Measurements from ENCODE around the gene RAPGEF6. TPM values are rescaled to one million over a fixed set of nuclear protein-coding genes. Genes with fewer than 3 reads are reported as not detected.

The RAPGEF6 gene
- total and polyA plus RNA-seq, 9 of the 15 experiments (the other 6 are each of a cell fraction or from before 2014, with no cell fraction given), result 2.7 to 23.4 (median 12.7) TPM

DNA sequence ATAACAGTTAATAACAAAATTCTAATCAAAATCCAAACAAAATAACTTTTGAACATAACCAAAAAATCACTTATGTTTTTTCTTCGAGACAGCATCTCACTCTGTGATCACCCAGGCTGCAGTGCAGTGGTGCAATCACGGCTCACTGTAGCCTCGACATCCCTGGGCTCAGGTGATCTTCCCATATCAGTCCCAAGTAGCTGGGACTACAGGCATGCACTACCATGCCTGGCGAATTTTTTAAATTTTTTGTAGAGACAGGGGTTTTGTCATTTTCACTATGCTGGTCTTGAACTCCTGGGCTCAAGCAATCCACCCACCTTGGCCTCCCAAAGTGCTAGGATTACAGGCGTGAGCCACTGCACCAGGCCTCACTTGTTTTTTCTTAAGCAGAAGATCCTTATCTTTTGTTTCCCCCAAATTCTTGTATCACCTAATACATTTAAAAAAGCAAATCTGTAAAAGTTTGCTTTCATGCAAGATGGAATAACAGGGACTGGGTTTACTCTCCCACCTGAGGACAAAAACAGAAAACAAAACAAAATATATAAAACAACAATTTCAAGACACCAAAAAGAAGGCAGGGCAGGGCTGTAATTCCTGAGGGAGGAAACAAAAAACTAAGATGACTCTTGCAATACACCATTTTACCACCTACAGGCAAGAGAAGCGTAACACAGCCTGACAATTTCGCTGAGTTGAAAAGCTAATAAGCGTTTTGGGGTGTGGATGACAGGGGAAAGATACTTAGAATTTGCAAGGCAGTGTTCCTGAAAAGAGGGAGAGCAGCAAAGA, 71.4 kb downstream of the RAPGEF6 start:
- FAIRE-seq (no peak), ATAC-seq (peak; percentile 93), DNase-seq (ENCODE audit: extremely low read depth in 1 of 4, low spot score in 3 of 4) (peak; percentile 22 to 33 (median 27))
- H3K27ac ChIP-seq (ENCODE audit: extremely low read depth, low read depth, low read length), result 0 out of 3 replicates have a peak overlapping the region, but pooled peaks have one; percentile 1
- 36% methylated on average over 8 of the region's 8 CpGs for WGBS (ENCODE audit: insufficient coverage, low coverage, missing lambda C conversion rate)
- peaks cover 15% of the 10 kb centered on the region; the same call in 2 of the 3 replicates for H3K36me3 ChIP-seq (ENCODE audit: control insufficient read depth, insufficient read depth, low read length)
- ChIA-PET POLR2A (interaction anchor here (0.6 to 1.0 kb wide), 3 partner anchors 134 to 445 kb away, joined by 3 read pairs; no protein-coding TSS in a partner anchor), CTCF (ENCODE audit: low intra/inter-chr PET ratio) (no interaction called here)
- no peak overlapping the region for H3K9ac ChIP-seq (ENCODE audit: insufficient read depth in 1 of 2, low read depth in 2 of 2, low read length in 2 of 2)
- 0 out of 2 replicates have a peak overlapping the region, but pooled peaks have one; percentile 8 for H3K4me2 ChIP-seq (ENCODE audit: insufficient read depth, low read length)
- H2AFZ ChIP-seq (ENCODE audit: low read depth, low read length), result no peak overlapping the region
- no peak overlapping the region for H3K4me3 ChIP-seq
- H3K9me1 ChIP-seq (ENCODE audit: control insufficient read depth, insufficient read depth, low read length), result no peaks in the 10 kb centered on the region
- H4K20me1 ChIP-seq (replicated peaks; ENCODE audit: control insufficient read depth, insufficient read depth, low read length), result no peaks in the 10 kb centered on the region
- peaks cover 3 to 4% of the 10 kb centered on the region in 2 experiments; a peak in 3 of 5 replicates for H3K4me1 ChIP-seq (replicated peaks in 1 of 2; ENCODE audit: control insufficient read depth in 2 of 2, insufficient read depth in 2 of 2, low read length in 2 of 2)
- no peaks in the 10 kb centered on the region for H3K27me3 ChIP-seq (ENCODE audit: control insufficient read depth in 2 of 2, insufficient read depth in 2 of 2, low read length in 2 of 2)
- in situ Hi-C loops (cut with MboI) (no loop called here), intact Hi-C loops (cut with micrococcal nuclease) (no loop called here)
- no peaks in the 10 kb centered on the region for H3K9me3 ChIP-seq (replicated peaks; ENCODE audit: control insufficient read depth, insufficient read depth, low read depth, low read length)
- H3K79me2 ChIP-seq (ENCODE audit: control insufficient read depth, insufficient read depth, low read length), result peaks cover 35% of the 10 kb centered on the region
- no TSS peak for BruUV-seq (replicated peaks)
- TF ChIP-seq, protein P1, sequence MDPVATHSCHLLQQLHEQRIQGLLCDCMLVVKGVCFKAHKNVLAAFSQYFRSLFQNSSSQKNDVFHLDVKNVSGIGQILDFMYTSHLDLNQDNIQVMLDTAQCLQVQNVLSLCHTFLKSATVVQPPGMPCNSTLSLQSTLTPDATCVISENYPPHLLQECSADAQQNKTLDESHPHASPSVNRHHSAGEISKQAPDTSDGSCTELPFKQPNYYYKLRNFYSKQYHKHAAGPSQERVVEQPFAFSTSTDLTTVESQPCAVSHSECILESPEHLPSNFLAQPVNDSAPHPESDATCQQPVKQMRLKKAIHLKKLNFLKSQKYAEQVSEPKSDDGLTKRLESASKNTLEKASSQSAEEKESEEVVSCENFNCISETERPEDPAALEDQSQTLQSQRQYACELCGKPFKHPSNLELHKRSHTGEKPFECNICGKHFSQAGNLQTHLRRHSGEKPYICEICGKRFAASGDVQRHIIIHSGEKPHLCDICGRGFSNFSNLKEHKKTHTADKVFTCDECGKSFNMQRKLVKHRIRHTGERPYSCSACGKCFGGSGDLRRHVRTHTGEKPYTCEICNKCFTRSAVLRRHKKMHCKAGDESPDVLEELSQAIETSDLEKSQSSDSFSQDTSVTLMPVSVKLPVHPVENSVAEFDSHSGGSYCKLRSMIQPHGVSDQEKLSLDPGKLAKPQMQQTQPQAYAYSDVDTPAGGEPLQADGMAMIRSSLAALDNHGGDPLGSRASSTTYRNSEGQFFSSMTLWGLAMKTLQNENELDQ (CRISPR knock-in tag; IDR thresholded peaks at IDR 0.05; ENCODE audit: borderline replicate concordance), result no peak
- TF ChIP-seq PHF8 (IDR thresholded peaks at IDR 0.05; ENCODE audit: borderline replicate concordance, low read length) (no peak), CGGBP1 (CRISPR knock-in tag; IDR thresholded peaks at IDR 0.05) (no peak), GATA2 (CRISPR knock-in tag; IDR thresholded peaks at IDR 0.05) (peak; percentile 41; the same call in 1 of the 2 replicates), ZNF589 (CRISPR knock-in tag; IDR thresholded peaks at IDR 0.05; ENCODE audit: low read depth) (no peak), TBL1XR1 (IDR thresholded peaks at IDR 0.05; ENCODE audit: low read length in 2 of 2) (no peak), MTA2 (IDR thresholded peaks at IDR 0.05; ENCODE audit: low read depth) (0 out of 2 replicates have a peak, but pooled peaks have one; percentile 6), CBFB (CRISPR knock-in tag; IDR thresholded peaks at IDR 0.05) (no peak)
- TF ChIP-seq, protein P2, sequence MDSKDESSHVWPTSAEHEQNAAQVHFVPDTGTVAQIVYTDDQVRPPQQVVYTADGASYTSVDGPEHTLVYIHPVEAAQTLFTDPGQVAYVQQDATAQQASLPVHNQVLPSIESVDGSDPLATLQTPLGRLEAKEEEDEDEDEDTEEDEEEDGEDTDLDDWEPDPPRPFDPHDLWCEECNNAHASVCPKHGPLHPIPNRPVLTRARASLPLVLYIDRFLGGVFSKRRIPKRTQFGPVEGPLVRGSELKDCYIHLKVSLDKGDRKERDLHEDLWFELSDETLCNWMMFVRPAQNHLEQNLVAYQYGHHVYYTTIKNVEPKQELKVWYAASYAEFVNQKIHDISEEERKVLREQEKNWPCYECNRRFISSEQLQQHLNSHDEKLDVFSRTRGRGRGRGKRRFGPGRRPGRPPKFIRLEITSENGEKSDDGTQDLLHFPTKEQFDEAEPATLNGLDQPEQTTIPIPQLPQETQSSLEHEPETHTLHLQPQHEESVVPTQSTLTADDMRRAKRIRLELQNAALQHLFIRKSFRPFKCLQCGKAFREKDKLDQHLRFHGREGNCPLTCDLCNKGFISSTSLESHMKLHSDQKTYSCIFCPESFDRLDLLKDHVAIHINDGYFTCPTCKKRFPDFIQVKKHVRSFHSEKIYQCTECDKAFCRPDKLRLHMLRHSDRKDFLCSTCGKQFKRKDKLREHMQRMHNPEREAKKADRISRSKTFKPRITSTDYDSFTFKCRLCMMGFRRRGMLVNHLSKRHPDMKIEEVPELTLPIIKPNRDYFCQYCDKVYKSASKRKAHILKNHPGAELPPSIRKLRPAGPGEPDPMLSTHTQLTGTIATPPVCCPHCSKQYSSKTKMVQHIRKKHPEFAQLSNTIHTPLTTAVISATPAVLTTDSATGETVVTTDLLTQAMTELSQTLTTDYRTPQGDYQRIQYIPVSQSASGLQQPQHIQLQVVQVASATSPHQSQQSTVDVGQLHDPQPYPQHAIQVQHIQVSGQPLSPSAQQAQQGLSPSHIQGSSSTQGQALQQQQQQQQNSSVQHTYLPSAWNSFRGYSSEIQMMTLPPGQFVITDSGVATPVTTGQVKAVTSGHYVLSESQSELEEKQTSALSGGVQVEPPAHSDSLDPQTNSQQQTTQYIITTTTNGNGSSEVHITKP (IDR thresholded peaks at IDR 0.05; ENCODE audit: partially characterized antibody), result no peak
- TF ChIP-seq, protein P3, sequence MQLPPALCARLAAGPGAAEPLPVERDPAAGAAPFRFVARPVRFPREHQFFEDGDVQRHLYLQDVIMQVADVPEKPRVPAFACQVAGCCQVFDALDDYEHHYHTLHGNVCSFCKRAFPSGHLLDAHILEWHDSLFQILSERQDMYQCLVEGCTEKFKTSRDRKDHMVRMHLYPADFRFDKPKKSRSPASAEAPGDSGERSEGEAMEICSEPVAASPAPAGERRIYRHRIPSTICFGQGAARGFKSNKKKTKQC (CRISPR knock-in tag; IDR thresholded peaks at IDR 0.05), result no peak
- TF ChIP-seq, protein P4, sequence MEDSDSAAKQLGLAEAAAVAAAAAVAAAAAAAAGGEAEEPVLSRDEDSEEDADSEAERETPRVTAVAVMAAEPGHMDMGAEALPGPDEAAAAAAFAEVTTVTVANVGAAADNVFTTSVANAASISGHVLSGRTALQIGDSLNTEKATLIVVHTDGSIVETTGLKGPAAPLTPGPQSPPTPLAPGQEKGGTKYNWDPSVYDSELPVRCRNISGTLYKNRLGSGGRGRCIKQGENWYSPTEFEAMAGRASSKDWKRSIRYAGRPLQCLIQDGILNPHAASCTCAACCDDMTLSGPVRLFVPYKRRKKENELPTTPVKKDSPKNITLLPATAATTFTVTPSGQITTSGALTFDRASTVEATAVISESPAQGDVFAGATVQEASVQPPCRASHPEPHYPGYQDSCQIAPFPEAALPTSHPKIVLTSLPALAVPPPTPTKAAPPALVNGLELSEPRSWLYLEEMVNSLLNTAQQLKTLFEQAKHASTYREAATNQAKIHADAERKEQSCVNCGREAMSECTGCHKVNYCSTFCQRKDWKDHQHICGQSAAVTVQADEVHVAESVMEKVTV (CRISPR knock-in tag; IDR thresholded peaks at IDR 0.05), result no peak

Measured in K562 (cell line).